Left ventricle myocardium inferior (tissue), 1 donor: ENCODE data around the gene TMEM250. TPM values are rescaled to one million over a fixed set of nuclear protein-coding genes. Genes with fewer than 3 reads are reported as not detected.

Experiments used
- DNase-seq: peaks from one replicate; pipeline ENCODE4 v3.0.0-alpha.2; 2020
- H3K27ac ChIP-seq: fragments of 200-600 bp; replicated peaks from 2 replicates; pipeline ENCODE4 v1.8.0; 2021
- H3K27me3 ChIP-seq: fragments of 200-600 bp; 2 replicates; pipeline ENCODE4 v1.8.0; 2021; ENCODE audit warnings: low read depth
- H3K36me3 ChIP-seq: fragments of 200-600 bp; 2 replicates; pipeline ENCODE4 v1.8.0; 2021
- H3K4me1 ChIP-seq: fragments of 200-600 bp; 2 replicates; pipeline ENCODE4 v1.8.0; 2021
- H3K4me3 ChIP-seq: fragments of 200-600 bp; 2 replicates; pipeline ENCODE4 v1.8.0; 2021; ENCODE audit warnings: mild to moderate bottlenecking, moderate library complexity
- H3K9me3 ChIP-seq: fragments of 200-600 bp; replicated peaks from 2 replicates; pipeline ENCODE4 v1.8.0; 2021
- intact Hi-C: fragments of 100-400 bp; cut with micrococcal nuclease; formaldehyde crosslinking; loops from one replicate; pipeline ENCODE4 v1.11.0; 2022
- total RNA-seq: library from RNA; stranded (reverse); fragmentation: NEBNext Ultra II Directional; extraction: Animal tissue kit (Norgen Biotek cat#: 25700); gene quantifications from one replicate; pipeline ENCODE4 v1.2.1, GENCODE V29; 2021
- TF ChIP-seq, protein P1 (sequence below): fragments of 200-600 bp; IDR thresholded peaks from 2 replicates; pipeline ENCODE4 v1.8.0; 2021; ENCODE audit warnings: antibody characterized with exemption, mild to moderate bottlenecking, borderline replicate concordance
- donor health status: DM: no; HTN: yes; CAD: no; lungs with severe emphysema.

The TMEM250 gene
- total RNA-seq, 1 donor from 2014 or later, result 15.1 TPM

DNA sequence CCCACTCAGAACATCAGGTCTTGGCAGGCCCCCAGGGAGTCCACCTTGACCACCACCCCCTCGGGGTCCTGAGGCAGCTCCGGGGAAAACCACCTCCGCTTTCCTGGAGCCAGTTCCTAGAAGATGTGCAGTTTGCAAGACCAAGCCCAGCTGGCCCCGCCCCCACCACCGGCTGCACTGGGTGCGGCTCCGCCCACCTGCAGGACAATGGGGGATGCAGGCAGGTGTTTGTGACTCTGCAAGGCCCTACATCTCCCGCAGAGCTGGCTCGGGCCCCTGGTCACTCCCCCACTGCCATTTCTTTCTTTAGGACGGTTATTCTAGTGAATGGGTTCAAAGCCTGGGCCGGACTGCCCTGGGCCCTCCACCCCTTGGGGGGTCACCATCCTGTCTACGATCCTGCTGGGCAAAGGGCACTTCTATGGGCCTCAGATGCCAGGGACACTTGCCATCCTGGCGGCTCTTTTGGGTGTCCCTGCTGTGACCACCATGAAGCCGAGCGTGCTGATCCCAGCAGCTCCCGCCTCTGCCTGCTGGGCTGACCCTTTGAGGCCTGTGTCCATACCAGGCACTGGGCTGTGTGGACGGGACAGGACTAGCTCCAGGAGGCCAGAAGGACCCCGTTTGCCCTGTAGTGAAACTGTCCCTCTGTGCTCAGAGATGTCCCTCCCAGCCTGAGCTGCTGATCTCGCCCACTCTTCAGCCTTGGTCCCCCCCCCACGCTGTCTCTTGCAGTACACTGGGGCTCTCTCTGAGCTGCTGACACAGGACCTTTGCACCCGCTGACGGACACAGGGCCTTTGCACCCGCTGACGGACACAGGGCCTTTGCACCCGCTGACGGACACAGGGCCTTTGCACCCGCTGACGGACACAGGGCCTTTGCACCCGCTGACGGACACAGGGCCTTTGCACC, 17.7 kb downstream of the TMEM250 start:
- Histone ChIP-seq H3K4me1 (peaks cover 42% of the 10 kb centered on the region), H3K36me3 (no peaks in the 10 kb centered on the region), H3K4me3 (no peak overlapping the region), H3K27ac (no peak overlapping the region), H3K9me3 (no peaks in the 10 kb centered on the region), H3K27me3 (no peaks in the 10 kb centered on the region)
- intact Hi-C loops, result no loop called here
- TF ChIP-seq, protein P1, sequence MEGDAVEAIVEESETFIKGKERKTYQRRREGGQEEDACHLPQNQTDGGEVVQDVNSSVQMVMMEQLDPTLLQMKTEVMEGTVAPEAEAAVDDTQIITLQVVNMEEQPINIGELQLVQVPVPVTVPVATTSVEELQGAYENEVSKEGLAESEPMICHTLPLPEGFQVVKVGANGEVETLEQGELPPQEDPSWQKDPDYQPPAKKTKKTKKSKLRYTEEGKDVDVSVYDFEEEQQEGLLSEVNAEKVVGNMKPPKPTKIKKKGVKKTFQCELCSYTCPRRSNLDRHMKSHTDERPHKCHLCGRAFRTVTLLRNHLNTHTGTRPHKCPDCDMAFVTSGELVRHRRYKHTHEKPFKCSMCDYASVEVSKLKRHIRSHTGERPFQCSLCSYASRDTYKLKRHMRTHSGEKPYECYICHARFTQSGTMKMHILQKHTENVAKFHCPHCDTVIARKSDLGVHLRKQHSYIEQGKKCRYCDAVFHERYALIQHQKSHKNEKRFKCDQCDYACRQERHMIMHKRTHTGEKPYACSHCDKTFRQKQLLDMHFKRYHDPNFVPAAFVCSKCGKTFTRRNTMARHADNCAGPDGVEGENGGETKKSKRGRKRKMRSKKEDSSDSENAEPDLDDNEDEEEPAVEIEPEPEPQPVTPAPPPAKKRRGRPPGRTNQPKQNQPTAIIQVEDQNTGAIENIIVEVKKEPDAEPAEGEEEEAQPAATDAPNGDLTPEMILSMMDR, result no peak
- no peak for DNase-seq

DNA sequence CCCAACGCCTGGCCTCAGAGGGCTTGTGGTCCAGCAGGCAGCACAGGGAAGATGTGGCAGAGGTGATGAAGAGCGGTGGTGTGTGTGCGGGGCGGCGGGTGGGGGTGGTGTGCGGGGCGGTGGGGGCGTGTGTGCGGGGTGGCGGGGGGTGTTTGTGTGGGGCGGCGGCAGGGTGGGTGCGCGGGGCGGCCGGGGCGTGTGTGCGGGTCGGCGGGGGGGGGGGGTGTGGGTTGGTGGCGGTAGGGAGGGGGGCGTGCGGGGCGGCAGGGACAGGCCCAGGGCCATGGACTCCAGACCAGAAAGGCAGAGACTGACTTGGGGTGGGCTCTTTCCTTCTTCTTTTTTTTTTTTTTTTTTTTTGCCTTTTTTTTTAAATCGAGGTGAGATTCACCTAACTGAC, 19.1 kb downstream of the TMEM250 start:
- Histone ChIP-seq H3K36me3 (no peaks in the 10 kb centered on the region), H3K9me3 (no peaks in the 10 kb centered on the region), H3K27ac (peak overlapping the region; percentile 65), H3K4me1 (peaks cover 32% of the 10 kb centered on the region), H3K27me3 (no peaks in the 10 kb centered on the region), H3K4me3 (no peak overlapping the region)
- TF ChIP-seq, protein P1, result no peak
- DNase-seq, result no peak
- intact Hi-C loops, result no loop called here

DNA sequence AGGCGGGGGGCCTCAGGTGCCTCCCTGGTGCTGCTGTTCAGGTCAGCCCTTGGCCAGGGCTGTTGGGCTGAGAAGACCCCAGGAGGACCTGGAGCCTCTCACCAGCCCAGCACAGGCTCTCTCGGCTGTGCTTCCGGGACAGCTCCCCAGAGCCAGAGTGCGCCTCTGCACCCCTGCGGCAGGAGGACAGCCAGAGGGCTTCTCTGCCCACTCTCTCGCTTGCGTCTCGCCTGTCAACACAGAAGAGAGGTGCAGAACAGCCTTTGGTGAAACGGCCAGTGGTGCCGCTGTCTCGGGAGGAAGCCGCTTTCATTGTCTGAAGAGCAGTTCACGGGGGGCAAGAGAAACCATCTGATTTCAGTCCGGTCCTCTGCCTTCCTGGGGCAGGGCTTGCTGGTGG, 19.8 kb downstream of the TMEM250 start:
- Histone ChIP-seq H3K9me3 (no peaks in the 10 kb centered on the region), H3K27me3 (no peaks in the 10 kb centered on the region), H3K4me1 (peaks cover 32% of the 10 kb centered on the region), H3K36me3 (no peaks in the 10 kb centered on the region), H3K27ac (peak overlapping the region; percentile 65), H3K4me3 (peak overlapping the region; percentile 12)
- TF ChIP-seq, protein P1, result peak; percentile 34
- intact Hi-C loops, result no loop called here
- no peak for DNase-seq

DNA sequence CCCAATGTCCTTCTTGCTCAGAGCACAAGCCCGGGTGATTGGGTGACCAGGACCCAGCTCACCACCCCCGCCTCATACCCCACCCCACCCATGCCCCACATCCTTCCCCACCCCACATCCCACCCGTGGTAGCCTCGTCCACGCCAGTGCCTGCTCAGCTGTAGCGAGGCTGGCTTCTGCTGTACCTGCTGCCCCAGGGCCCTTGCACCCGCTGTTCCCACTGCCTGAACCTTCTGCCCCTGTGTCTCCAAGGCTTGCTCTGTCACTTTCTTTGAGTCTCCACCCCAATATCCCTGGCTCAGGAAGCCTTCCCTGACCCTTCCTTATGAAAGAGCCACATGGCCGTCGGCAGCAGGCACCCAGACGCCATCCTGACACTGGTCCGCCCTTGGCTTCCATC, 20.5 kb downstream of the TMEM250 start:
- Histone ChIP-seq H3K4me1 (peaks cover 35% of the 10 kb centered on the region), H3K9me3 (no peaks in the 10 kb centered on the region), H3K27me3 (no peaks in the 10 kb centered on the region), H3K27ac (no peak overlapping the region), H3K36me3 (no peaks in the 10 kb centered on the region), H3K4me3 (no peak overlapping the region)
- DNase-seq, result no peak
- intact Hi-C loops, result no loop called here
- TF ChIP-seq, protein P1, result no peak

DNA sequence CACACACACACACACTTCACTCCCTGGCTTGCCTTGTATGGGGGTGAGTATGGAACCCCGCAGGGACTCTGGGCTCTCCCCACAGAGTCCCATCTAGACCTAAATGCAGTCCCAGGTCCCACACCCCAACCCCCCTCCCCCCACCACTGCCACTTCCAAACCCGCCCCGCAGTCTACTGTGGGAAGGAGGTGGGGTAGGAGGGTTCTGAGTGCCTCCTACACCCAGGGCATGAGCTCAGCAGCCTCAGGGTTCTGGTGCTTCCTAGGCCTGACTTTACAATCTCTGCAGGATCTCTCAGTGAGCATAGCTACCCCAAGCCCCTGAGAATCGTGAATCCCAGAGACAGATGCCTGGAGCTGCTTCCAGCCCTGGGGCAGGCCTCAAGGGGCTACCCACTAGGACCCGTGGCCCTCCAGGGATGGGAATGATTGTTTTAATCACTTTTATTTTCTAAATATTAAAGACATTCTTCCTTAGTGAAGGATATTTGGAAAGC, 22.1 kb downstream of the TMEM250 start:
- TF ChIP-seq, protein P1, result no peak
- Histone ChIP-seq H3K36me3 (peaks cover 5% of the 10 kb centered on the region), H3K27me3 (no peaks in the 10 kb centered on the region), H3K27ac (peak overlapping the region; percentile 99), H3K9me3 (no peaks in the 10 kb centered on the region), H3K4me1 (peaks cover 51% of the 10 kb centered on the region), H3K4me3 (peak overlapping the region; percentile 95)
- intact Hi-C loops, result no loop called here
- DNase-seq, result no peak
